Measurements from ENCODE around the gene IL17A.

The IL17A gene

DNA sequence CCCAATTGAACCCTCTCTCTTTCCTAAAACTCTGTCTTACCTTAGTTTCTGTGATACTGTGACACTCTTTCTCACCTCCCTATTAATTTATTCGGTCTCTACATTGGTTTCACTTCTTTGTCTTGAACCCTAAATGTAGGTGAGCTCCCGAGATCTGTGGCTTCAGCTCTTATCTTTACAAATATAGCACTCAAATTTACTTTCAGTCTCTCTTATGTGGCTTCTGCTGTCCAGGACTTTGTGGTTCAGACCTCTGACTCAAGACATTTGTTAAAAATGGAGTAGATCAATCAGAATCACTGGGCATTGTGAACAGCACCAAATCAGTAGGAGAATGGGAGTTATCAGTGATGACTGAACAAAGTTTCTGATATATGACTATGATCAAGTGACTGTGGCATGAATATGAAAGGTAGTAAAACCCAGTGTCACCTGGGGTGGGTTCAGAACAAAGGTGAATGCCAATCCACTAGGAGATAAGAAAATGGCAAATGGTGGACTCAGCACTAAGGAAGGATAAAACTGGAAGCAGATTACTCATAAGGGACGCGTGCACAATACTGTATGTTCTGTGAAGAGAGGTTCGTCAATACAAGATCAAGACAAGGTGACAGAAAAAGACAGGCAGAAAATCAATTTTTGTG, 30.9 kb downstream of the IL17A start:
- no peak for DNase-seq (ENCODE audit: low read depth in 2 of 2)

- no peak for DNase-seq (ENCODE audit: low read depth in 2 of 2)
These were observed 31.6 kb downstream of the IL17A start for GRCh38 chr6:52217761-52218160.

DNA sequence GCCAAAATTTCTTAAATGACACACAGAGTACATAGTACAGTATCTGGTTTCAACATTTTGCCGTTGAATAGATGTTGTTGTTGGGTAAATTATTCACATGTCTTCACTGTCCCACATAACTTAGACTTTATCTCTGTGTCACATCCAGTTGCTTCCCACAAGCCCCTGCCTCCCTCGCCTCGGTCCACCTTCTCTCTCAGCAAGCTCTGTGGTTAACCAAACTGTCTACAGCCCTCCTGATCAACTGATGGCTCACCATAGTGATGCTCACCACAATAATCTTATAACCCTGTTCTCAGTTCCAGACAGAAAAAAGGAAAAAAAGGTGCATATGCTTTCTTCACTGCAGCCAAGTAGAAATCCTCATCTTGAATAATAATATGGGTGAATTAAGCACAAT, 35.1 kb downstream of the IL17A start:
- DNase-seq (ENCODE audit: low read depth in 2 of 2), result no peak

DNA sequence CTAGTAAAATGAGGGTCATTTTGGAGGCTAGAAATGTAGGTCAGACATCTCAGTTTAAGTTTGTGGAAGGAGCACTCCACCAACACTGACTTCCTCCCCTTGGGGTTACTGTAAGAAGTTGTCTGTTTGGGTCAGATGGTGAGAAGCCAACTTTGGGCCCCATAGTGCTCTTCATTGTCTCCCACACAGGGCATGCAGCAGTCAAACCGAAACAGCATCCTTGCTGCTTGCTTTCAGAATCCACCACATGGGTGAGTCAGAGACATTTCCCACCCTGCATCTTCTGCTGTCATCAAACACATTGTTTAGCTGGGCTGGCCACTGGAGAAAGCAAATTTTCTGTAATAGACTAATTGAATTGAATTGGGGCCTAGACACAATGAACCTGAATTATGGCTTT, 41.3 kb downstream of the IL17A start:
- DNase-seq (ENCODE audit: low read depth in 2 of 2), result no peak

- DNase-seq (ENCODE audit: low read depth in 2 of 2), result no peak
These were observed 44.5 kb downstream of the IL17A start for GRCh38 chr6:52230685-52231084.

DNA sequence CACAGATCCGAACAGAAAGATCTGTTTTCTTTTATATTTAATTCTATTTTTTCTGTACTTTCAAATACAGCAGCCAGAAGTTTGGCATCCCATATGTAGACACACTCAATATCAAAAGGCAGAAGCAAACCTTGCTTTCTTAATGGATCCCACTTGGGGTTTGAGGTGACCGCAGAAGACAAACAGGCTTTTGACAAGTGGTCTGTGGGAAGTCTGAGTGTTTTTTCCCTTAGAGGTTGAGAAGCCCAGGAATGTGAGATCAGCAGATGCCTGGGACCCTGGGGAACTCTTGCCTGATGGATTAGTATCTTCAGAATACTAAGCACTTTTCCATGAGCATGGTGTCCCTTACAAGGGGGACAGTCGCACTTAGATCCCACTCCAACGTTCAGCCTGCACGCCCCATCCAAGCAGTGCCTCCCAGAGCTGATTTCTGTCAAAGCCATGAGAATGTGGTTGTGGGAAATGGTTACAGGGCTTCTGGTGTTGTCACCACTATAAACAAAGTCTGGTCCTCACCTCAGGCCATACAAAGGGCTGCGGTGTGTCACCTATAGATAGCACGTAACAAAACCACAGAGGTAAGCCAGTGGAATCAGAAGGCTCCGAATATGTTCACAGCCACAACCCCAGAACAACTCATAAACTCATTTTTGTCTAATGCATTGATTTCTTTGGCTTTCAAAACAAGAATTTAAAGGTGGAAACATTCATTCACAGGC, 45.4 kb downstream of the IL17A start:
- no peak for DNase-seq (ENCODE audit: low read depth in 2 of 2)

DNA sequence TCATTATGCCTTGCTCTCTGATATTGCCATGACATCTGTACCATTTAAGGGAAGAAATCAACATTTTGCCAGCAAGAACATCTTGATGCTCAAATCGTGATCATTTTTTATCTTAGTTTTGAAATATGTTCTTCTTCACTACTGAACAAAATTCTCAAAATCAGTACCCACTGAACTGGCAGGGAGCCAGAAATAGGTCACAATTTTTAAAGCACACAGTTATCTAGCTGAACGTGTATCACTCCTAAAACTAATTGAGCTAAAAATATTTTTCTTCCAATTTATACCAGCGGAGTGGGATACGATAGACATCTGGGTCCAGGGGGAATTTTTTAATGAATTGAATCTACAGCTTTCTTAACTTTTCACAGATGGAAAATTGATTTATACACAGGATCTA, 46.8 kb downstream of the IL17A start:
- DNase-seq (ENCODE audit: low read depth in 2 of 2), result no peak

DNA sequence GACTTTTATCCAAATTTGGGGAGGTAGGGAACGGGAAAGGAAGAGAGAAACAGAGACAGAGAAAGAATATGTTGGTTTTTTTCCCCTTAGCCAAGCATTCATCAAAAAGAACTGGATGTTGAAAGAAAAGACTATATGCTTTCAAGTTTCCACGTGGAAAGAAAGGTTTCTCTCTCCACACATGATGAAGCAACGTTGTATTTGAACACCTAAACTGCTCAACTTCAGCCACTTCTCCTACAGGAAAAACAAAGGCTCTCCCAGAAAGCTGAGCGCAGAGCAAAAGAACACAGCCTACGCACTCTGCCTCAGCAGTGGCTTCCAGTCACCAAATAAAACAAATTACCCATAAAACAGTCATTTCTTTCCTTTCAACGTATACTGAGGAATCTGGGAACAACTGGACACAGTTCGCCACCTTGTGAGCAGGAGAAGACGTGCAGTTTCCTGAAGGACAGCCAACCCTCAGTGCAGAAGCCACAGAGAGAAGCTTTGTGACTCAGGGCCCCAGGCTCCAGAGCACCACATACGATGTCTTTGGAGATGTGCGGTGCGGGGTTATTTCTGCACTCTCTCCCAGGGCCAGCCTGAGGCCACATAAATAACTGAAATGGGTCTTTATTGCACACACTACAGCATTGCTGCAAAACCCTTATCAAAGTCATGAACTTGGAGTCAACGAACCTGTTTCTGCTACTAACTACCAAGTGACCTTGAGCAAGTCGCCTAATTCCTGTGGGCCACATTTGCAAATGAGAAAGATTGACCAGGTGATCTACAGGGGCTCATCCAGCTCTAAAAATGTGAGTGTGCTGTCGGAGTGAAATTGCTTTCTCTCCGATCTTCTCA, 48.0 kb downstream of the IL17A start:
- DNase-seq (ENCODE audit: low read depth in 2 of 2), result peak; percentile 13
